Measurements from ENCODE around the gene ZNF526.

- no peak for TF ChIP-seq CTCF (IDR thresholded peaks at IDR 0.05; ENCODE audit: insufficient read depth, low read length, poor library complexity, severe bottlenecking)
- TF ChIP-seq EZH2phosphoT487 (conservative IDR thresholded peaks at IDR 0.05; ENCODE audit: low read length), result no peak
Measured at GRCh38 chr19:42191855-42192254, 28.3 kb upstream of the ZNF526 start.

Measured in SU-DHL-6 (cell line).